HepG2 (cell line): ENCODE results near the gene NR1H3. TPM values are rescaled to one million over a fixed set of nuclear protein-coding genes. Genes with fewer than 3 reads are reported as not detected.
A peak's percentile ranks its signal among the peaks of the same experiment; 100 is the strongest.

Source experiments
- ATAC-seq: fragments of 200-7000 bp; cut with Tn5 transposase; 3 replicates; pipeline ENCODE4 v1.9.1; 2020; ENCODE audit warnings: mild to moderate bottlenecking, moderate library complexity
- BruUV-seq: library from RNA; stranded (reverse); fragments of 400-500 nt; replicated peaks from 2 replicates; lab custom pipeline; 2021; lab: Mats Ljungman, UMichigan
- CTCF ChIA-PET: fragments of 300-600 bp; formaldehyde crosslinking; extraction: SDS; loops from one replicate; lab custom pipeline; 2021; ENCODE audit warnings: low total read pairs, inconsistent platforms, low intra/inter-chr PET ratio; lab: Yijun Ruan, JAX
- POLR2A ChIA-PET: fragments of 350-600 bp; sonication (Branson Sonifier 250); formaldehyde crosslinking; loops from one replicate; lab custom pipeline; 2020; ENCODE audit warnings: antibody characterized with exemption, inconsistent platforms; lab: Yijun Ruan, JAX
- DNase-seq: peaks from one replicate; pipeline ENCODE4 v3.0.0-alpha.2; 2015; ENCODE audit warnings: low spot score
- FAIRE-seq: peaks from 3 replicates; lab custom pipeline; 2011; peaks lifted over from hg19 to GRCh38; lab: Jason Lieb, UNC
- H2AFZ ChIP-seq: one replicate; pipeline ENCODE4 v1.6.1; 2011; ENCODE audit warnings: low read length, inconsistent platforms
- H3K27ac ChIP-seq: fragments of 300-600 bp; 3 replicates; pipeline ENCODE4 v1.8.0; 2011; ENCODE audit warnings: mixed run types, mild to moderate bottlenecking, mixed read lengths, low read length, inconsistent platforms; ENCODE audit not compliant: insufficient read depth; ENCODE audit errors: extremely low read length
- H3K27me3 ChIP-seq, 2 experiments: fragments of 200-600 bp in 1 of 2; 2 replicates in 1 of 2; 3 replicates in 1 of 2; pipeline versions ENCODE4 v1.6.0 to v1.8.0; 2011; ENCODE audit warnings: low read length in 2 of 2, mild to moderate bottlenecking in 2 of 2, moderate library complexity in 2 of 2, inconsistent platforms in 1 of 2; ENCODE audit not compliant: insufficient read depth in 2 of 2, control insufficient read depth in 1 of 2
- H3K36me3 ChIP-seq, 2 experiments: fragments of 200-600 bp in 1 of 2; replicated peaks in 1 of 2; 2 replicates in 1 of 2; 3 replicates in 1 of 2; pipeline versions ENCODE4 v1.5.1 to v1.8.0; 2011; ENCODE audit warnings: low read length in 2 of 2, inconsistent platforms in 1 of 2; ENCODE audit not compliant: insufficient read depth in 2 of 2, control insufficient read depth in 1 of 2
- H3K4me1 ChIP-seq: 2 replicates; pipeline ENCODE4 v1.5.1; 2012; ENCODE audit warnings: low read length, inconsistent platforms; ENCODE audit not compliant: insufficient read depth
- H3K4me2 ChIP-seq: 2 replicates; pipeline ENCODE4 v1.6.0; 2011; ENCODE audit warnings: low read depth, low read length, inconsistent platforms
- H3K4me3 ChIP-seq, 3 experiments: fragments of 200-600 bp in 1 of 3; sonication (generic), shearing (Covaris generic) in 1 of 3; replicated peaks in 1 of 3; 2 replicates each; pipeline ENCODE4 v1.5.1; 2011 to 2016; ENCODE audit warnings: low read length in 3 of 3, inconsistent platforms in 2 of 3, low read depth in 2 of 3, mild to moderate bottlenecking in 2 of 3, control low read depth in 1 of 3, mixed read lengths in 1 of 3; ENCODE audit not compliant: insufficient read depth in 1 of 3
- H3K79me2 ChIP-seq: one replicate; pipeline ENCODE4 v1.6.1; 2011; ENCODE audit warnings: low read length, inconsistent platforms; ENCODE audit not compliant: insufficient read depth
- H3K9ac ChIP-seq: 2 replicates; pipeline ENCODE4 v1.6.0; 2011; ENCODE audit warnings: mild to moderate bottlenecking, low read depth, low read length, inconsistent platforms; ENCODE audit not compliant: insufficient read depth
- H3K9me3 ChIP-seq: 2 replicates; pipeline ENCODE4 v1.5.1; 2012; ENCODE audit warnings: mild to moderate bottlenecking, low read length
- H4K20me1 ChIP-seq: 2 replicates; pipeline ENCODE4 v1.6.0; 2011; ENCODE audit warnings: inconsistent platforms, mild to moderate bottlenecking, low read length, moderate library complexity; ENCODE audit not compliant: insufficient read depth
- ARHGAP35 ChIP-seq: sonication (generic); formaldehyde crosslinking; IDR thresholded peaks from 2 replicates; pipeline ENCODE4 v1.9.0; 2022; ENCODE audit warnings: mild to moderate bottlenecking, inconsistent platforms, moderate library complexity, missing genetic modification reagents, borderline replicate concordance
- FOXO1 ChIP-seq: sonication (generic); formaldehyde crosslinking; IDR thresholded peaks from 2 replicates; pipeline ENCODE4 v1.4.0; 2020; ENCODE audit warnings: missing genetic modification reagents
- GABPA ChIP-seq, 2 experiments: IDR thresholded peaks; 2 replicates each; pipeline ENCODE4 v1.6.1; 2011 to 2016; ENCODE audit warnings: low read depth in 2 of 2, low read length in 1 of 2, missing biosample characterization in 1 of 2, missing genetic modification characterization in 1 of 2
- GATAD2A ChIP-seq: IDR thresholded peaks from 2 replicates; pipeline ENCODE4 v1.6.1; 2016
- HMGXB3 ChIP-seq: sonication (generic); formaldehyde crosslinking; IDR thresholded peaks from 2 replicates; pipeline ENCODE4 v1.4.0; 2020; ENCODE audit warnings: missing genetic modification reagents, borderline replicate concordance
- KLF16 ChIP-seq, 2 experiments: sonication (generic) in 1 of 2; formaldehyde crosslinking in 1 of 2; IDR thresholded peaks; 2 replicates each; pipeline versions ENCODE4 v1.6.1 to v1.8.0; 2016 to 2023; ENCODE audit warnings: missing genetic modification reagents in 2 of 2, missing compliant biosample characterization in 1 of 2
- KLF6 ChIP-seq: IDR thresholded peaks from 2 replicates; pipeline ENCODE4 v1.8.0; 2016; ENCODE audit warnings: missing biosample characterization, missing genetic modification reagents
- MAX ChIP-seq: IDR thresholded peaks from 2 replicates; pipeline ENCODE4 v1.6.1; 2012; ENCODE audit warnings: inconsistent platforms
- PCBP2 ChIP-seq: fragments of 200-400 bp; formaldehyde crosslinking; optimal IDR thresholded peaks from 2 replicates; pipeline ENCODE3; 2018; ENCODE audit warnings: low read length, low read depth; ENCODE audit not compliant: poor library complexity, severe bottlenecking
- SMAD3 ChIP-seq: sonication (generic); formaldehyde crosslinking; IDR thresholded peaks from 2 replicates; pipeline ENCODE4 v1.4.0; 2020; ENCODE audit warnings: missing genetic modification reagents
- TFE3 ChIP-seq: IDR thresholded peaks from 2 replicates; pipeline ENCODE4 v1.6.1; 2016
- WGBS: methylation state at CpG from one replicate; pipeline ENCODE4 v1.1.6; 2017; ENCODE audit warnings: low lambda C conversion rate; 5-methylcytosine and 5-hydroxymethylcytosine counted together
- in situ Hi-C: cut with HindIII; loops from 2 replicates; pipeline ENCODE4 v1.10.0; 2017; ENCODE audit warnings: low pct_unique_long_range_greater_than_20kb; ENCODE audit not compliant: extremely low pct_ligation_motif_present
- intact Hi-C: fragments of 100-400 bp; cut with micrococcal nuclease; formaldehyde crosslinking; loops from one replicate; pipeline ENCODE4 v1.10.0; 2022; ENCODE audit not compliant: unreplicated experiment
- polyA plus RNA-seq, 8 experiments: library from polyadenylated mRNA; depleted of rRNA in 3 of 8; stranded (reverse) in 7 of 8; unstranded in 1 of 8; fragments of >200 nt; fragmentation: Illumina TruSeq in 4 of 8; extraction: Trizol in 4 of 8; gene quantifications; 2 replicates each; pipeline versions ENCODE4 v1.2.1 to v1.2.3, GENCODE V29; 2011 to 2016; ENCODE audit warnings: low read depth in 4 of 8, missing spikeins in 1 of 8, mixed read lengths in 1 of 8; ENCODE audit not compliant: insufficient read depth in 1 of 8
- total RNA-seq, 5 experiments: library from RNA; depleted of rRNA; stranded (reverse); fragments of >200 nt; fragmentation: Illumina TruSeq; extraction: Trizol; gene quantifications; 2 replicates each; pipeline ENCODE4 v1.2.3, GENCODE V29; 2016; ENCODE audit warnings: low read depth in 1 of 5
- TF ChIP-seq, protein P1 (sequence below): sonication (generic); formaldehyde crosslinking; conservative IDR thresholded peaks from 2 replicates; pipeline ENCODE4 v1.4.0; 2020; ENCODE audit warnings: mild to moderate bottlenecking, missing genetic modification reagents, moderate library complexity

The NR1H3 gene
- total and polyA plus RNA-seq, 2 of the 13 experiments (the other 11 are each of a cell fraction or from before 2014, with no cell fraction given): 41.8 to 102 TPM

DNA sequence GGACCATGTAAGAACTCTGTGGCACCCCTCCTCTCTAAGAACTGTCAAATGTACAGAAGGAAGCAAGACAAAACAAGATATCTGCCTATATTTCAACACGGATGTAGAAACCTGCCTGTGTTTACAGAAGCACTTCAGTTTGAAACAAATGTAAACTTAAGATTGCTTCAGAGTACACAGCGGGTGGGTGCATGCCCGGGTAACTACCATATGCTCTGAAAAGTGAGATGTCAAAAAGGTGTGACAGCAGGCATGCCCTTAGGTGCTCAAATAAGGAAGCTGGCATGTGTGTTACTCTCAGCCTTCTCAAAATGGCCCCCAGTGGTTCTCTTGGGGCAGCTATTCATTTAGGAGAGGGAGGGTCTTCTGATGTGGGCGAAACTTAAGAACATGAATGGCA is 14.3 kb upstream of the NR1H3 start:
- H3K27me3 ChIP-seq: no peaks in the 10 kb centered on the region
- no peaks in the 10 kb centered on the region for H4K20me1 ChIP-seq
- FAIRE-seq (no peak), DNase-seq (peak; percentile 59), ATAC-seq (peak; percentile 55)
- intact Hi-C loops: no loop called here
- CTCF ChIA-PET: no interaction called here
- H3K4me2 ChIP-seq: no peak overlapping the region
- H3K4me3 ChIP-seq: no peak overlapping the region
- peaks cover 40% of the 10 kb centered on the region for H3K4me1 ChIP-seq
- no peaks in the 10 kb centered on the region for H3K9me3 ChIP-seq
- BruUV-seq: no TSS peak
- in situ Hi-C loops: no loop called here
- H2AFZ ChIP-seq: no peak overlapping the region
- POLR2A ChIA-PET: interaction anchor here (0.7 to 2.8 kb wide), 6 partner anchors 12 to 59 kb away, joined by 3 to 8 read pairs (median 8); partner anchors contain the start of genes DDB2 and NR1H3
- H3K27ac ChIP-seq: no peak overlapping the region
- peaks cover 19 to 44% of the 10 kb centered on the region in 2 experiments; a peak in 4 of 5 replicates for H3K36me3 ChIP-seq
- WGBS: 30% methylated on average over 4 of the region's 4 CpGs
- peaks cover 12% of the 10 kb centered on the region for H3K79me2 ChIP-seq
- H3K9ac ChIP-seq: no peak overlapping the region
- TF ChIP-seq GABPA (IDR thresholded peaks at IDR 0.05; ENCODE audit: low read depth, low read length) (no peak), GABPA (CRISPR knock-in tag; IDR thresholded peaks at IDR 0.05; ENCODE audit: low read depth) (peak; percentile 36; the same call in 1 of the 2 replicates), GATAD2A (peak; percentile 86), HMGXB3 (CRISPR knock-in tag) (0 out of 2 replicates have a peak, but pooled peaks have one; percentile 34), KLF16 (CRISPR knock-in tag; IDR thresholded peaks at IDR 0.05) (0 out of 4 replicates have a peak, but pooled peaks of 1 of the 2 experiments have one; percentile 35), TFE3 (CRISPR knock-in tag) (0 out of 2 replicates have a peak, but pooled peaks have one; percentile 17), PCBP2 (no peak), ARHGAP35 (CRISPR knock-in tag) (no peak), KLF6 (CRISPR knock-in tag) (peak; percentile 36; the same call in 1 of the 2 replicates), SMAD3 (CRISPR knock-in tag) (0 out of 2 replicates have a peak, but pooled peaks have one; percentile 32), MAX (peak; percentile 68; the same call in 1 of the 2 replicates), FOXO1 (CRISPR knock-in tag) (0 out of 2 replicates have a peak, but pooled peaks have one; percentile 14)
- TF ChIP-seq, protein P1, sequence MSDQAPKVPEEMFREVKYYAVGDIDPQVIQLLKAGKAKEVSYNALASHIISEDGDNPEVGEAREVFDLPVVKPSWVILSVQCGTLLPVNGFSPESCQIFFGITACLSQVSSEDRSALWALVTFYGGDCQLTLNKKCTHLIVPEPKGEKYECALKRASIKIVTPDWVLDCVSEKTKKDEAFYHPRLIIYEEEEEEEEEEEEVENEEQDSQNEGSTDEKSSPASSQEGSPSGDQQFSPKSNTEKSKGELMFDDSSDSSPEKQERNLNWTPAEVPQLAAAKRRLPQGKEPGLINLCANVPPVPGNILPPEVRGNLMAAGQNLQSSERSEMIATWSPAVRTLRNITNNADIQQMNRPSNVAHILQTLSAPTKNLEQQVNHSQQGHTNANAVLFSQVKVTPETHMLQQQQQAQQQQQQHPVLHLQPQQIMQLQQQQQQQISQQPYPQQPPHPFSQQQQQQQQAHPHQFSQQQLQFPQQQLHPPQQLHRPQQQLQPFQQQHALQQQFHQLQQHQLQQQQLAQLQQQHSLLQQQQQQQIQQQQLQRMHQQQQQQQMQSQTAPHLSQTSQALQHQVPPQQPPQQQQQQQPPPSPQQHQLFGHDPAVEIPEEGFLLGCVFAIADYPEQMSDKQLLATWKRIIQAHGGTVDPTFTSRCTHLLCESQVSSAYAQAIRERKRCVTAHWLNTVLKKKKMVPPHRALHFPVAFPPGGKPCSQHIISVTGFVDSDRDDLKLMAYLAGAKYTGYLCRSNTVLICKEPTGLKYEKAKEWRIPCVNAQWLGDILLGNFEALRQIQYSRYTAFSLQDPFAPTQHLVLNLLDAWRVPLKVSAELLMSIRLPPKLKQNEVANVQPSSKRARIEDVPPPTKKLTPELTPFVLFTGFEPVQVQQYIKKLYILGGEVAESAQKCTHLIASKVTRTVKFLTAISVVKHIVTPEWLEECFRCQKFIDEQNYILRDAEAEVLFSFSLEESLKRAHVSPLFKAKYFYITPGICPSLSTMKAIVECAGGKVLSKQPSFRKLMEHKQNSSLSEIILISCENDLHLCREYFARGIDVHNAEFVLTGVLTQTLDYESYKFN (CRISPR knock-in tag): peak; percentile 62; the same call in 1 of the 2 replicates
